ENCODE data around the gene ZBTB46. TPM values are rescaled to one million over a fixed set of nuclear protein-coding genes. Genes with fewer than 3 reads are reported as not detected.

ZBTB46 gene
- total RNA-seq, 1 experiment from 2014 or later: 27.1 TPM

GRCh38 chr20:63811491-63811875 is 19.6 kb downstream of the ZBTB46 start:
- H3K27ac ChIP-seq (ENCODE audit: insufficient read length, low read depth, low read length): no peak overlapping the region
- no peak overlapping the region for H2BK5ac ChIP-seq (ENCODE audit: insufficient read length, low read length)

More at GRCh38 chr20:63811491-63811875, 19.6 kb downstream of the ZBTB46 start:
- H3K4me2 ChIP-seq (ENCODE audit: insufficient read depth, insufficient read length, low read length): no peak overlapping the region
- no peaks in the 10 kb centered on the region; the same call in 1 of the 2 replicates for H3K79me2 ChIP-seq (ENCODE audit: insufficient read depth, low read length)
- no peak overlapping the region for H3K56ac ChIP-seq (ENCODE audit: insufficient read length, low read depth, low read length)
- no peak overlapping the region for H3K14ac ChIP-seq (ENCODE audit: insufficient read depth, low read length)
- no peak overlapping the region for H2AK5ac ChIP-seq (ENCODE audit: insufficient read length, low read length)
- Mint-ChIP-seq H3K27ac (peak overlapping the region in 2 of 3 experiments; percentile 4 to 68; a peak in 3 of 7 replicates), H3K27me3 (ENCODE audit: low read depth) (no peaks in the 10 kb centered on the region), H3K9me3 (no peaks in the 10 kb centered on the region; a peak in 2 of 5 replicates), H3K4me1 (peaks cover 9 to 10% of the 10 kb centered on the region in 2 experiments; a peak in 2 of 4 replicates), H3K36me3 (ENCODE audit: insufficient read depth in 1 of 3, low read depth in 3 of 3) (peaks cover 0 to 10% (median 3%) of the 10 kb centered on the region in 3 experiments; a peak in 5 of 7 replicates), H3K4me3 (no peak overlapping the region)
- no peak overlapping the region for H4K8ac ChIP-seq (replicated peaks; ENCODE audit: insufficient read length, low read depth, low read length)
- H4K5ac ChIP-seq (ENCODE audit: insufficient read length, low read depth, low read length): no peak overlapping the region
- H2BK12ac ChIP-seq (ENCODE audit: insufficient read length, low read depth, low read length): no peak overlapping the region
- H3K18ac ChIP-seq (ENCODE audit: insufficient read length, low read depth, low read length): no peak overlapping the region
- no peaks in the 10 kb centered on the region for H3K4me1 ChIP-seq (ENCODE audit: insufficient read depth, low read length)
- H2BK120ac ChIP-seq (ENCODE audit: low read depth, low read length, poor library complexity, severe bottlenecking): no peak overlapping the region
- no peaks in the 10 kb centered on the region for H3K27me3 ChIP-seq (ENCODE audit: insufficient read depth, low read length)
- H3K23ac ChIP-seq (ENCODE audit: insufficient read length, low read depth, low read length): no peak overlapping the region
- H3K79me1 ChIP-seq (ENCODE audit: insufficient read depth, low read depth, low read length, poor library complexity, severe bottlenecking): no peaks in the 10 kb centered on the region
- DNase-seq: no peak
- no peak overlapping the region for H2AFZ ChIP-seq (ENCODE audit: low read length)
- TF ChIP-seq, protein P1, sequence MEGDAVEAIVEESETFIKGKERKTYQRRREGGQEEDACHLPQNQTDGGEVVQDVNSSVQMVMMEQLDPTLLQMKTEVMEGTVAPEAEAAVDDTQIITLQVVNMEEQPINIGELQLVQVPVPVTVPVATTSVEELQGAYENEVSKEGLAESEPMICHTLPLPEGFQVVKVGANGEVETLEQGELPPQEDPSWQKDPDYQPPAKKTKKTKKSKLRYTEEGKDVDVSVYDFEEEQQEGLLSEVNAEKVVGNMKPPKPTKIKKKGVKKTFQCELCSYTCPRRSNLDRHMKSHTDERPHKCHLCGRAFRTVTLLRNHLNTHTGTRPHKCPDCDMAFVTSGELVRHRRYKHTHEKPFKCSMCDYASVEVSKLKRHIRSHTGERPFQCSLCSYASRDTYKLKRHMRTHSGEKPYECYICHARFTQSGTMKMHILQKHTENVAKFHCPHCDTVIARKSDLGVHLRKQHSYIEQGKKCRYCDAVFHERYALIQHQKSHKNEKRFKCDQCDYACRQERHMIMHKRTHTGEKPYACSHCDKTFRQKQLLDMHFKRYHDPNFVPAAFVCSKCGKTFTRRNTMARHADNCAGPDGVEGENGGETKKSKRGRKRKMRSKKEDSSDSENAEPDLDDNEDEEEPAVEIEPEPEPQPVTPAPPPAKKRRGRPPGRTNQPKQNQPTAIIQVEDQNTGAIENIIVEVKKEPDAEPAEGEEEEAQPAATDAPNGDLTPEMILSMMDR (conservative IDR thresholded peaks at IDR 0.05): no peak
- no peak overlapping the region for H3K4ac ChIP-seq (ENCODE audit: low read depth, low read length)
- no peaks in the 10 kb centered on the region for H4K20me1 ChIP-seq (ENCODE audit: control insufficient read depth, insufficient read depth, insufficient read length)
- H3K9me3 ChIP-seq (ENCODE audit: control insufficient read depth, low read depth, low read length): no peaks in the 10 kb centered on the region
- H3K23me2 ChIP-seq (ENCODE audit: insufficient read length, low read depth, low read length, poor library complexity, severe bottlenecking): no peaks in the 10 kb centered on the region
- no peak overlapping the region for H3T11ph ChIP-seq (ENCODE audit: low read length)
- H4K91ac ChIP-seq (ENCODE audit: insufficient read length, low read depth, low read length): no peak overlapping the region
- H3K9ac ChIP-seq (ENCODE audit: extremely low read depth, insufficient read length, low read length): no peak overlapping the region
- no CpG with 5 or more reads among the region's 8 CpGs for WGBS (ENCODE audit: extremely low coverage, insufficient read length, low lambda C conversion rate)
- H2BK20ac ChIP-seq (ENCODE audit: low read depth, low read length, poor library complexity, severe bottlenecking): no peak overlapping the region
- no peak overlapping the region for H2BK15ac ChIP-seq (ENCODE audit: low read depth, low read length)
